CD4-positive, alpha-beta T cell treated with Interferon alpha-2 for 1 hour (primary cell): ENCODE results near the gene DTX3.

Experiments used
- DNase-seq, 2 donors: peaks; one replicate each; pipeline ENCODE4 v3.0.0-alpha.2; 2020 to 2022

Gene DTX3

GRCh38 chr12:57620936-57621496 is 16.4 kb downstream of the DTX3 start:
- DNase-seq, result no peak

DNA sequence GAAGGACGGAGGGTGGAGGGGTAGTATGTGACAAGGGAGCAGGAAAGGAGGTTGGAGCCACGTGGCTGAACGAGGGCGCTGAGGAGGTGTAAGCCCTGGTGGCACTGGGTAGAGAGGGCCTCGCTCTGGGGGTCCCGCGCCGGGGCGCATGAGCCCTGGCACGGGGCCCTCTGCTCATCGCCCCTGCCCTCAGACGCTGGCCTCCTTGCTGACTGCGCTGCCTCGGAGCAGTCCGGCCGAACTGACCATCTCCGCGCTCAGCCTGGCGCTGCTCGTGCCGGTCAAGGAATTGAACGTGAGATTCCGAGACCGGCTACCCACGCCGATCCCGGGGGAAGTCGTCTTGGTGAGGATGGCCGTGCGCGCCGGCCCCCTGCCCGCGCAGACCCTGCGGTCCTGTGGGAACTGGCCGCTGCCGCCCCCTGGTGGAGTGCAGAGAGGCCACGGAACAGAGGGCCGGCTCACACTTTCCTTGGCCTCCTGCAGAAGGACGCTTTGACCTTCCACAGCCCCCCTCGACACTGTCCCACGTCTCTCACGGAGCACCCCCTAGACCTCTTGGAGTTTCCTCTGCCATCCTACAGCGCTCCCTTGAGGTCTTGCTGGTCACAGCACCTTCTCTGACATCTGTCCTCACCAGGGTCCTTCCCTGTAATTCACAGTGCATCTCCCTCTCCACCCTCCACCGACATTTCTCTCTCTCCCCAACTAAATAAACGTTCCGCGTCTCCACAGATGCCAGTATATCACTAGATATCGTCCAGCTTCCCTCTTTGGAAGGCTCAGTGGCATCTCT is 17.1 kb downstream of the DTX3 start:
- peak; percentile 32 to 61 for DNase-seq

DNA sequence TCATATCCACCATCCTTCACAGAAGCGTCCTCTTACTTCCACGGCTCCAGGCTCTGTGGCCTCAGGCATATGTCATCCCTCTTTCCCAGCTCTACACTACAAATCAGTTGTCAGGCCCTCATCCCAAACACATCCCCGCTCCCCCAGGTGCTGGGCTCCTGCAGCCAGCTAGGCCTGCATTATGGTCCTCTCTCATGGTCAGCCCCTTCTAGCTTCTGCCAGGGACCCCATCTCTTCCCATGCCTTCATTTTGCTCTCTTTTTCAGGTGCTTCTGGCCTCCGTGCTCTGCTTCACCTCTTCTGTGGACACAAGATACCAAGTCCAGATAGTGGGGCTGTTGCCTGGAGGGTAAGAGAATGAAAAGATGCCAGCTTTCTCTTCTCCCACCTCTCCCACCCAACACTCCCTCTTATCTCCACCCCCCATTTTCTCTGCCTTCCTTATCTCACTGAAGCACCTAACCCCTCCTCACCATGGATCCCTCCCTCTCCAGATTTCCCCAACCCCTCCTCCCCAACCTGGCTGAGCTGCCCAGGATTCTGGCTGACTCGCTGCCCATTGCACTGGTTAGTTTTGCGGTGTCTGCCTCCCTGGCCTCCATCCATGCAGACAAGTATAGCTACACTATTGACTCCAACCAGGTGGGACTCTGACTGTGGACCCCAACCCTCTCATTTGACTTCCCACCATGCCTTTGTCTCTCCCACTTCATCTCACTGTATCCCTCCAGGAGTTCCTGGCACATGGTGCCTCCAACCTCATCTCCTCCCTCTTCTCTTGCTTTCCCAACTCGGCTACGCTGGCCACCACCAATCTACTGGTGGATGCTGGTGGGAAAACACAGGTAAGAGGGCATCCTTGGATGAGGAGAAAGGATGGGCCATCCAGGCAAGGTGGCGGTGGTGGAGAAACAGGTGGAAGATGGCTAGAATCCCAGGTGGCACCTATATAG is 17.9 kb downstream of the DTX3 start:
- DNase-seq, result no peak

GRCh38 chr12:57623385-57623784 is 18.8 kb downstream of the DTX3 start:
- no peak for DNase-seq

DNA sequence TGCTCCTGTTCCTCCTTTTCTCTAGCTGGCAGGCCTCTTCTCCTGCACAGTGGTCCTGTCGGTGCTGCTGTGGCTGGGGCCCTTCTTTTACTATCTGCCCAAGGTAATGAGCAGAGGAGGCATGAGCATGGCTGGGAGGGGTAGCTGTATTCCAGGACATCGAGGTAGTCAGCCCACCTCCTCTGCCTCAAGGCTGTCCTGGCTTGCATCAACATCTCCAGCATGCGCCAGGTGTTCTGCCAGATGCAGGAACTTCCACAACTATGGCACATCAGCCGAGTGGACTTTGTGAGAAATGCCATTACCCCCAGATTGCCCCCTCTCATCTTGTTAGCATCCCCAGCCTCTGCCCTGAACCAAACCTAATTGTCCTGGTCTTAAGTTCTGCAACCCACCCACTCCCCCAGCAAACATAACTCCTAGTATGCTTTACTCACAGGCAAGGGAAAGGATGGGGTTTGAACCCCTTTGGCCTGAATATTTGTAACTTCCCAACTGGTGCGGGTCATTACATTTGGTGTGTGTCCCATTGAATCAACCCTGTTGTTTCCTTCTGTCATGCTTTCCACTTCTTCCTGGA is 19.3 kb downstream of the DTX3 start:
- no peak for DNase-seq

DNA sequence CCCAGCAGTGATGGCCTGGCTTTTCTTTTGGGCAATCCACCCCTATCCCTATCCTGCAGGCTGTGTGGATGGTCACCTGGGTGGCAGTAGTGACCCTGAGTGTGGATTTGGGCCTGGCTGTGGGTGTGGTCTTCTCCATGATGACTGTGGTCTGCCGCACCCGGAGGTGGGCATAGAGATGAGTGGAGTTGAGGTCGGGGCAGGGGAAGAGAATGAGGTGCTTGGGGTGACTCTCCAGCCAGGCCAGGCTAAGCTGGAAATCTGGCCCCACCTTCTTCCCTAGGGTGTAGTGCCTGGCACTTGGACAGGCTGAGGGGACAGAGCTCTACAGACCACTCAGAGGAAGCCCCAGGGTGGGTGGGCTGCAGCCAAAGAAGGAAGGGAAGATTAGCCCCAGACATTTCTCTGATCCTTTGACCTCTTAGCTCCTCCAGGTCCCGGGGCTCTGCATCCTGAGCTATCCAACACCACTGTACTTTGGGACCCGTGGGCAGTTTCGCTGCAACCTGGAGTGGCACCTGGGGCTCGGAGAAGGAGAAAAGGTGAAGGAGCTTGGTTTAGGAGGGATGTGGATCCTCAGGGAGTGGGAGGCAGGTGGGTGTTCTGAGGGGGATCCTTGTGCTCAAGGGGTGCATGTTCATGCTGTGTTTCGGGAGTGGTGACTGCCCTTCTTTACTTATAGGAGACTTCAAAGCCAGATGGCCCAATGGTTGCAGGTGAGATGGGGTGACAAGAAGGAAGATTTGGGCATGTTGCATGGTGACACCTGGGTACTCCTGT is 20.0 kb downstream of the DTX3 start:
- DNase-seq, result no peak

DNA sequence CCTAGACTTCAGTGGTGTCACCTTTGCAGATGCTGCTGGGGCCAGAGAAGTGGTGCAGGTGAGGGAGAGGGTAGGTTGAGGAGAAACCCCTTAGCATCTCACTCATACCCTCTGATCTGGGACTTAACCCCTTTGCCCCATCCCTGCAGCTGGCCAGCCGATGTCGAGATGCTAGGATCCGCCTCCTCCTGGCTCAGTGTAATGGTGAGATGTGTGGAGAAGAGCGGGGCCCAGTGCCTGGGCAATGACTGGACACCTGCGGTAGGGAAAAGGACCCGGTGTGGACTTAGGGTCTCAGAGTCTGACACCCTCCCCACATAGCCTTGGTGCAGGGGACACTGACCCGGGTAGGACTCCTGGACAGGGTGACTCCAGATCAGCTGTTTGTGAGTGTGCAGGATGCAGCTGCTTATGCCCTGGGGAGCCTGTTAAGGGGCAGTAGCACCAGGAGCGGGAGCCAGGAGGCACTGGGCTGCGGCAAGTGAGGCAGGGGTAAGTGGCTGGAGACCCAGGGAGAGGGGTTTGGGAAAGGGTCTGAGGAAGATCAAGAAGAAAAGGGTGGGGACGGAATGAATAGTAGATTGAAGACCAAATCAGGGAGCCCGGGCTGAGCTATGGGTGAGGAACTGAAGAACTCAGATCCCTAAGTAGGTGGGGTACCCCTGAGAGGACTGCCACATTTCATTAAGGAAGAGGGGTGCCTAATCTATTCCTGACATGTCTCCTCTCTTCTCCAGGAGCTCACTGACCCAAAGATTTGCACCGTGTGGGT is 20.8 kb downstream of the DTX3 start:
- DNase-seq, result no peak

DNA sequence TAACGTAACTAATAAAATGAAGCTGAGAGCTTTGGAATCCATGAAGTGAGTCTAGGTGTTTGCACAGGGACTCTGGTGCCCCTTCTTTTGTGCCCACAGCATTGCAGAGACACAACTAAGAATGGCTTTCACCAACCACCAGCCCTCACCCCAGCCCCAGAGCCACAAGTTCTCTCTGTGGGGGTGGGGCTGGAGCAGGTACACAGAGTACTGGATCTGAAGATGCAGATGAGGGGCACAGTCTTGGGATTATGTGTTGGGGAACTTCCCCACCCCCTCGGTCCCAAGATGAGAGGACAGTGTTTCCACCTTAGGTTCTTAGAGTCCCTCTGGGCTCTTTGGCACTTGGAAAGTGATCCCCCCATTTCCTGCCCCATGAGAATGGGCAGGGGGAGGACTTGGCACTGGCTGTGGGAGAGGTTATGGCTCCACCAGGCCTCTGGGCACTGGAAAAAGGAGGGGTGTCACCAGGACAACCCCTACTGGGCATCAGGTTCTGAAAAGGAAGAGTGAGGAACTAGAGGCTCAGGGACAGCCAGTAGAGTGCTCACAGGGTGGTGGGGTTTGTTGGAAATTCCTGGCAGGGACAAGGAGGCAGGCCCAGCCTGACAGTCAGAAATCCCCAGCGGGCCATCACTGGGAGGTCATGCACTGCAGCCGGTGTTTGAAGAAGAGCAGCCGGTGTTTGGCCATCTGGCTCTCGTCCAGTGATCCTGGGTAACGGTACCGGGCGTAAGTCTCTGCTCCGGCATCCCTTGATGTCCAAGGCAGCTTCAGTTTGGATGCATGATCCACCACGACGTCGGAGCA is 21.7 kb downstream of the DTX3 start:
- DNase-seq, result no peak

DNA sequence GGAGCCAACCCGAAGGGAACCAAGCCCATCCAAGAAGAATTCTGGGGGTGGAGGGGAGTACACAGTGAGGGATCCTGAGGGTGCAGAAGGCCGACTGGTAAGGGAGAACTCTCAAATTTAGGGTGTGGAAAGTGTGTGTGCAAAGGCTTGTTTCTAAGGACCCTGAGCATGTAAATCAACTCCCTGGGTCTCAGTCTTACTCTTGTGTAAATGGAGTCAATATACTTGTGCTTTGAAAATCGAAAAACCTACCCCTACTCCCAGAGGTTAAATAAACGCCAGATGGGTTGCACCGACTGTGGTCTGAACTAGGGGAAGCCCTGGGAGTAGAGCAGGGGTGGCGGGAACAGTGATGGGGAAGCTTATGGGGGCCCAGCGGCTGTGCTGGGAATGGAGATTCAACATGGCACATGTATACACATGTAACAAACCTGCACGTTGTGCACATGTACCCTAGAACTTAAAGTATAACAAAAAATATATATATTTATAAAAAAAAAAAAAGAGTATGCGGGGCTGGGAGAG is 22.4 kb downstream of the DTX3 start:
- no peak for DNase-seq

DNA sequence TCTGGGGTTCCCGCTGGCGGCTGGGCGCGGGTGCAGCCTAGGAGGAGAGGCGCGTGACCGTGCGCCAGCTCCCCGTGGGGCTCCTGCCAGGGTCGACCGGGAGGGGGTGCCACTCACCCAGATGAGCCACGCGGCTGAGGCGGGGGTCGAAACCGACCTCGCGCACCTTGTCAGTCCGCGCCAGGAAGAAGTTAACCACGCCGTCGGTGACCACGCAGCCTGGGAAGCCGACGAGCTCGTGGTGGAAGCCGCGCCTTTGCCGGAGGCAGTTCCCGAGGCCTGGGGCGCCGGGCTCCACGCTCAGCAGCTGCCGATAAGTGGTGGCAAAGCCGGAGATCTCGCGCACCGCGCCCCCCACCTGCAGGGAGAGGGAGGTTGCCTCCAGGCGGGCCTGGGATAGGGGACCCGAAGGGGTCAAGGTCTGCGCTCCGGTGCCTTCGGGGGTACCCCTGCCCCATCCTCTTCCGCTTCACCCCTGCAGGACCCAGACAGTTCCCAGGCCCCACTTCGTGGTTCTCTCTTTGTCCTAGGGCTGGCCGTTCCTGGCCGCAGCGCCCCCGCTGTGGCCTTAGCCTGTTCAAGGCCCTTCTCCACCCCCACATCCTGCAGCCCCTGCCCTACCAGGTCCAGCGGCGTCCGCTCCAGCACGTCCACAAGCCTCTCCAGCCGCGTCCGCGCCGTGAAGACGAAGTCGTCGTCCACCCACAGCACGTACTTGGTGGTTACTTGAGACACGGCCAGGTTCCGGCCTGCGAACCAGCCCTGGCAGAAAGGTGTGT is 23.1 kb downstream of the DTX3 start:
- no peak for DNase-seq

DNA sequence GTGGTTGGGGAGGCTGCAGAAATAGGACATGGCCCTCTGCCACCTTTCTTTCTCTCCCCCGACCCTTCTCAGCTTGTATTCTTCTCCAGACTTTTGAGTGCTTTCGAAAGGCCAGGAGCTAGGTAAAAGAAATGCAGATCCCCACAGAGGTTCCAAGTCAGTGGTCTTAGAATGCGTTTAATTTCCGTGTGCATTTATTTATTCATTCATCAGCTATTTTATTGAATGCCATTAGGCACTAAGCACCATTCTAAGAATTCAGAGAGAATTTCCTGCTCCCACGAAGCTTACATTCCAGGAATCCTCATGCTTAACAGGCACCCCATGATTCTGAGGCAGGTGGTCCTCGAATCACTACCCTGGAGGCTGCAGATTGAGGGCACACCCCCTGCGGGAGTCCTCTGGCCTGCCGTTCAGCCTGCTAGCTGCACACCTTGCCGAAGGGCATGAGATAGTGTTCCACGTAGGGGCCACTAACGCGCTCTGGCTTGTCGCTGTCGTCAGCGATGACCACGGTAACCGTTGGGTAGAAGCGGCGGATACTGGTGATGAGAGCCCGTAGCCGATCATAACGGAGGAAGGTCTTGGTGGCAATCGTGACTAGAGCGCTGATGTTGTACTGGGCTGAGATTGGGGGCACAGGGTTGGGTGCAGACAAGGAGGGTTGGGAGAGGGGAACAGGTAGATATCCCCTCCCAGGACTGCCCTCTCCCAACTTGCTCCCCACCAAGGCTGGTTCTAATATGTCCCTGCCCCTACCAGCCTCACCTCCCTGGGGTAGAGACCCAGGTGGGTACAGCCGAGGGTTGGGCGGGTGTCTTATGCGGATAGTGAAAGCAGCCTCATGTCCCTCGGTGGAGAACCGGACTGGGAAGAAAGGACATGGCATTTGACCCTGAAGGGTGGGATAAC is 23.9 kb downstream of the DTX3 start:
- DNase-seq, result no peak

DNA sequence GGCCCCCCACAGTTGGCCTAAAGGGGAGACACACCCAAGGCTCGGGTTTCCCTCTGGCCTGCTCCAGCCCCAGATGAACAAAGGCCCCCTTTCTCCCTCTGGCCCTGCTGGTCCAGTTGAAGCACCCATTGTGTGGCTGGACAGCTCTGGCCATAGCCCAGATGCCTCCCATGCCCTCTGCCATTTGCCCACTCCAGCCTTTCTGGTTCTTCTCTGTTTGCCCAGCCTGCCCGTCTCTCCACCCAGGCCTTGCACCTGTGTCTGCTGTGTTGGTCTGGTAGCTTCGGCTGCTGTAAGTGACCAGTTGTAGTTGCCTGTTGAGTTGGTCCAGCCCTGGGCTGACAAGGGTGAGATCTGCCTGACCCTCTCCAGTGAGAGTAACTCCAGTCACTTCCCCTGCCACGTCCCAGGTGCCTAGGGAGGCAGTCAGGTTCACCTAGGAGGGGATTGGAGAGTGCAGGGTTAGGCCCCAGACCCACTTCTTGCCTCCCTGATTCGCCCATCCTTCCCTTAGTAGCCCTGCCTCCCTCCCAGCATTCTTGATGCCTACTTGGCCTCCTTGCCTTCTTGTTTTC is 25.4 kb downstream of the DTX3 start:
- no peak for DNase-seq

DNA sequence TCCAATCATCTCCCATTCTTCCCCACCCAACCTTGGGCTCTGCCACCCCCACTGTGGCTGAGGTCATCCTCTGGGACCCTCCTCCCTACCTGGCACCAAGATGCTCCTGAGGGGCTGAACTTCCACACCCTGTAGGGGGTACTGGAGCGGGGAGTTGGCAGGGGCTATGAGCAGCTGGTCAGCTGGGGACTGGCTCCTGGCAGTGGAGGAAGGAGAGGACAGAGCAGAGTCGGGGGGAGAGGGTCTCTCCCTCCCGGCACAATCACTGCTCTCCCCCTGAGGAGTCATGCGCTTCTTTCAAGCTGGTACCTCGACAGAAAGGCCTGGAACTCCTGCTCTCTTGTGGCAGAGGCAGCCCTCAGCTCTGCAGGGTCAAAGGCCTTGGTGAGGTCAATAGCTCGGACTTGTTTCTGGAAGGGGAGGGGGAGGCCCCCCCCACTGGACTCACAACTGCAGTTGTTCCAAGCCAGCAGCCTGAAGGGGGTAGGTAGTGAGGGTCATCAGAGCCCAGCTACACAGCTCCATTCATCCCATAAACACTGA is 26.3 kb downstream of the DTX3 start:
- DNase-seq, result no peak

GRCh38 chr12:57631566-57632072 is 27.0 kb downstream of the DTX3 start:
- DNase-seq, result no peak

DNA sequence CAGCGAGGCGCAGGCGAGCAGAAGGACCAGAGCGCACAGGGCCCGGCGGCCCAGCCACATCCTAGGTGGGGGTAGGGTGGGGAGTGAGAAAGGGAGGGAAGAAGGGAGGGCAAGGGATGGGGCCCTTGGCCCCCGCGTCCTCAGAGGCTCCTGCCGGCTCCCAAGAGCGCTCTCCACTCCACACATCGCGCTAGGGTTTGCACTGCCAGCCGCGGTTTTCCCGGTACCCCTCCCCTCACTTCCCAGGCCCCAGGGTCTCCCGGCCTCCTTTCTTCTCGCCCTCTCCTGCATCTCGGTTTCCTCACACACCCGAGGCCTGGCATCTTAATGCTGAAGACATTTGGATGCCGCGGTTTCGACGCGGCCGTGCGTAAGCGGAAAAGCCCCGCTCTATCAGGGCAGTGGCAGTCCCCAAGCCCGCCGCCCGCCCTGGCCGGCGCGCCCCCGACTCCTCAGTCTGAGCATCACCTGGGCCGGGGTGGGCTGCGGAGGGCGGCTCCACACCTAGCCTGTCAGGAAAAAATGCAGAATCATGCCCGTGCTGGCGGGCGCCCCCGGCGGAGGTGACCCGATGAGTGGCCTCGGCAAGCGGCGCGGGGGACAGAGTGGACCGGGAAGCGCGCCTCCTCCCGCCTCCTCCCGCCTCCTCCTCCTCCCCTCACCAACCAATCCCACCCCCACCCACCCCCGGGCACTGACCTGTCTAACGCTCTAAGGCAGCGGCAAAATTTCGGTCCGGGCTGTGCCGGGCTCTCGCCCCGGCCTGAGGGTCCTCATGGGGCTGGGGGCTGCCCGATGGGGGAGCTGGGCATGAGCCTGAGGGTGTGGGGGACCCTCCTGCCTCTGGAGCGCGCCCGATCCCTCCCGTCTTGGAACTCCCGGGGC is 27.7 kb downstream of the DTX3 start:
- DNase-seq, result no peak
